Sigmoid colon (tissue), 4 donors: ENCODE data around the gene CHST8.

Experiments used
- EP300 ChIP-seq, 4 donors: sonication (generic); formaldehyde crosslinking; IDR thresholded peaks; one replicate each; pipeline ENCODE4 v1.6.1; 2017; ENCODE audit warnings: antibody characterized with exemption in 4 of 4
- POLR2A ChIP-seq, 2 donors: fragments of 450-650 bp; IDR thresholded peaks; one replicate each; pipeline ENCODE4 v1.6.1; 2016; ENCODE audit warnings: antibody characterized with exemption in 2 of 2, mild to moderate bottlenecking in 2 of 2, moderate library complexity in 2 of 2
- POLR2AphosphoS5 ChIP-seq, 4 donors: sonication (generic); formaldehyde crosslinking; IDR thresholded peaks; one replicate each; pipeline ENCODE4 v1.6.1; 2017; ENCODE audit warnings: antibody characterized with exemption in 4 of 4
- TF ChIP-seq, protein P1 (sequence below), 4 experiments: fragments of 450-650 bp in 3 of 4; fragments of 200-600 bp in 1 of 4; IDR thresholded peaks; one replicate each; pipeline ENCODE4 v1.5.1; 2016 to 2019; ENCODE audit warnings: antibody characterized with exemption in 4 of 4, mild to moderate bottlenecking in 3 of 4, moderate library complexity in 2 of 4

- TF ChIP-seq POLR2A (IDR thresholded peaks at IDR 0.05) (no peak), EP300 (IDR thresholded peaks at IDR 0.05) (no peak), POLR2AphosphoS5 (IDR thresholded peaks at IDR 0.05) (no peak)
- TF ChIP-seq, protein P1, sequence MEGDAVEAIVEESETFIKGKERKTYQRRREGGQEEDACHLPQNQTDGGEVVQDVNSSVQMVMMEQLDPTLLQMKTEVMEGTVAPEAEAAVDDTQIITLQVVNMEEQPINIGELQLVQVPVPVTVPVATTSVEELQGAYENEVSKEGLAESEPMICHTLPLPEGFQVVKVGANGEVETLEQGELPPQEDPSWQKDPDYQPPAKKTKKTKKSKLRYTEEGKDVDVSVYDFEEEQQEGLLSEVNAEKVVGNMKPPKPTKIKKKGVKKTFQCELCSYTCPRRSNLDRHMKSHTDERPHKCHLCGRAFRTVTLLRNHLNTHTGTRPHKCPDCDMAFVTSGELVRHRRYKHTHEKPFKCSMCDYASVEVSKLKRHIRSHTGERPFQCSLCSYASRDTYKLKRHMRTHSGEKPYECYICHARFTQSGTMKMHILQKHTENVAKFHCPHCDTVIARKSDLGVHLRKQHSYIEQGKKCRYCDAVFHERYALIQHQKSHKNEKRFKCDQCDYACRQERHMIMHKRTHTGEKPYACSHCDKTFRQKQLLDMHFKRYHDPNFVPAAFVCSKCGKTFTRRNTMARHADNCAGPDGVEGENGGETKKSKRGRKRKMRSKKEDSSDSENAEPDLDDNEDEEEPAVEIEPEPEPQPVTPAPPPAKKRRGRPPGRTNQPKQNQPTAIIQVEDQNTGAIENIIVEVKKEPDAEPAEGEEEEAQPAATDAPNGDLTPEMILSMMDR (IDR thresholded peaks at IDR 0.05): no peak
Observed at GRCh38 chr19:33763633-33764371, 142.0 kb downstream of the CHST8 start.
